CD4-positive, alpha-beta T cell treated with Interleukin-15 for 1 hour (primary cell): ENCODE measurements around the gene WDR49.
"Not testable (repeated sequence)": the region's sequence is repeated elsewhere in the genome, so short reads cannot be mapped to it uniquely, and the experiment has no call there.

ENCODE experiments used
- DNase-seq: peaks from one replicate; pipeline ENCODE4 v3.0.0-alpha.2; 2020

WDR49 gene

GRCh38 chr3:167653760-167654159 is at the start of gene WDR49:
TSS of gene WDR49 (minus strand) at chr3:167653942. CDS start at chr3:167653425, 517 bp downstream.
- no peak for DNase-seq

GRCh38 chr3:167700926-167701325 is 47.2 kb upstream of the WDR49 start:
- no peak for DNase-seq

GRCh38 chr3:167700046-167700445 is 46.3 kb upstream of the WDR49 start:
- DNase-seq: no peak

- DNase-seq: no peak
Measured at GRCh38 chr3:167694121-167694520, 40.4 kb upstream of the WDR49 start.

GRCh38 chr3:167691366-167691765 is 37.6 kb upstream of the WDR49 start:
- DNase-seq: no peak

- no peak for DNase-seq
Measured at GRCh38 chr3:167684388-167684993, 30.7 kb upstream of the WDR49 start.

- DNase-seq: no peak
Measured at GRCh38 chr3:167679526-167679925, 25.8 kb upstream of the WDR49 start.

GRCh38 chr3:167675848-167676247 is 22.1 kb upstream of the WDR49 start:
- DNase-seq: no peak

GRCh38 chr3:167673221-167673620 is 19.5 kb upstream of the WDR49 start:
- no peak for DNase-seq

GRCh38 chr3:167671878-167672427 is 18.2 kb upstream of the WDR49 start:
- no peak for DNase-seq

GRCh38 chr3:167669699-167670098 is 16.0 kb upstream of the WDR49 start:
- DNase-seq: no peak

GRCh38 chr3:167668651-167669050 is 14.9 kb upstream of the WDR49 start:
- no peak for DNase-seq

- DNase-seq: no peak
Measured at GRCh38 chr3:167666563-167666962, 12.8 kb upstream of the WDR49 start.

GRCh38 chr3:167662919-167663400 is 9.2 kb upstream of the WDR49 start:
- DNase-seq: no peak

- no peak for DNase-seq
Measured at GRCh38 chr3:167657684-167658225, 4.0 kb upstream of the WDR49 start.

- no peak for DNase-seq
Measured at GRCh38 chr3:167656821-167657220, 3.1 kb upstream of the WDR49 start.

GRCh38 chr3:167653155-167653554 is 587 bp downstream of the WDR49 start:
- no peak for DNase-seq

GRCh38 chr3:167651826-167652225 is 1.9 kb downstream of the WDR49 start:
- no peak for DNase-seq

GRCh38 chr3:167650459-167650858 is 3.3 kb downstream of the WDR49 start:
- DNase-seq: no peak

GRCh38 chr3:167649746-167650145 is 4.0 kb downstream of the WDR49 start:
- DNase-seq: no peak

- no peak for DNase-seq
Measured at GRCh38 chr3:167644611-167645010, 9.1 kb downstream of the WDR49 start.

GRCh38 chr3:167631471-167631870 is 22.3 kb downstream of the WDR49 start:
- DNase-seq: no peak

GRCh38 chr3:167626490-167626889 is 27.3 kb downstream of the WDR49 start:
- DNase-seq: no peak

- no peak for DNase-seq
Measured at GRCh38 chr3:167615030-167615429, 38.7 kb downstream of the WDR49 start.

GRCh38 chr3:167614196-167614595 is 39.5 kb downstream of the WDR49 start:
- DNase-seq: not testable (repeated sequence)
